ENCODE results near the gene MRTFB.

GRCh38 chr16:14111713-14112538 is 40.8 kb downstream of the MRTFB start:
- TF ChIP-seq CTCF (IDR thresholded peaks at IDR 0.05) (no peak), POLR2A (IDR thresholded peaks at IDR 0.05) (no peak)
